PC-9 (cell line): Measurements from ENCODE around the gene G3BP1. TPM values are rescaled to one million over a fixed set of nuclear protein-coding genes. Genes with fewer than 3 reads are reported as not detected.

Experiments
- BruUV-seq: library from RNA; stranded (reverse); fragments of 400-500 nt; replicated peaks from 2 replicates; lab custom pipeline; 2021; lab: Mats Ljungman, UMichigan
- CTCF ChIA-PET: fragments of 300-600 bp; sonication (Branson Sonifier 250); formaldehyde crosslinking; loops from one replicate; lab custom pipeline; 2022; ENCODE audit warnings: antibody characterized with exemption; lab: Charles Lee
- POLR2A ChIA-PET: fragments of 300-600 bp; sonication (Branson Sonifier 250); formaldehyde crosslinking; loops from one replicate; lab custom pipeline; 2022; ENCODE audit warnings: antibody characterized with exemption; ENCODE audit not compliant: unreplicated experiment; lab: Charles Lee
- DNase-seq, 2 experiments: peaks; one replicate each; pipeline versions ENCODE4 v3.0.0 to v3.0.0-alpha.2; 2015 to 2022; ENCODE audit warnings: mixed read lengths in 1 of 2
- H2AFZ ChIP-seq: fragments of 200-600 bp; sonication (generic); 2 replicates; pipeline ENCODE4 v1.8.1; 2017; ENCODE audit warnings: antibody characterized with exemption
- H3F3A ChIP-seq: fragments of 200-600 bp; sonication (generic); 2 replicates; pipeline ENCODE4 v1.8.1; 2017; ENCODE audit warnings: antibody characterized with exemption, mild to moderate bottlenecking, low read depth; ENCODE audit not compliant: insufficient read depth
- H3K27ac ChIP-seq: fragments of 200-600 bp; sonication (generic); 2 replicates; pipeline ENCODE4 v1.6.1; 2016; ENCODE audit warnings: mixed run types
- H3K27me3 ChIP-seq: fragments of 200-600 bp; sonication (generic); 2 replicates; pipeline ENCODE4 v1.6.1; 2016; ENCODE audit warnings: low read depth, mixed run types; ENCODE audit not compliant: insufficient read depth
- H3K36me3 ChIP-seq: fragments of 200-600 bp; sonication (generic); 2 replicates; pipeline ENCODE4 v1.6.1; 2016; ENCODE audit warnings: low read depth, mixed run types
- H3K4me1 ChIP-seq: fragments of 200-600 bp; sonication (generic); replicated peaks from 2 replicates; pipeline ENCODE4 v1.6.1; 2016; ENCODE audit warnings: mixed run types; ENCODE audit not compliant: insufficient read depth
- H3K4me2 ChIP-seq: fragments of 200-600 bp; sonication (generic); 2 replicates; pipeline ENCODE4 v1.6.1; 2017; ENCODE audit warnings: mixed run types
- H3K4me3 ChIP-seq: fragments of 200-600 bp; sonication (generic); 2 replicates; pipeline ENCODE4 v1.6.1; 2016; ENCODE audit warnings: mixed run types
- H3K79me2 ChIP-seq: fragments of 200-600 bp; sonication (generic); 2 replicates; pipeline ENCODE4 v1.6.1; 2017; ENCODE audit warnings: low read depth, mixed run types
- H3K9me2 ChIP-seq: fragments of 200-600 bp; sonication (generic); 2 replicates; pipeline ENCODE4 v1.8.1; 2017; ENCODE audit warnings: mild to moderate bottlenecking; ENCODE audit not compliant: insufficient read depth
- H3K9me3 ChIP-seq: fragments of 200-600 bp; sonication (generic); 2 replicates; pipeline ENCODE4 v1.8.1; 2016; ENCODE audit warnings: low read depth; ENCODE audit not compliant: insufficient read depth
- H4K20me1 ChIP-seq: fragments of 200-600 bp; sonication (generic); 2 replicates; pipeline ENCODE4 v1.8.1; 2017; ENCODE audit not compliant: insufficient read depth
- CTCF ChIP-seq: fragments of 200-600 bp; sonication (generic); conservative IDR thresholded peaks from 2 replicates; pipeline ENCODE4 v1.6.1; 2017; ENCODE audit warnings: mixed run types, antibody characterized with exemption, mild to moderate bottlenecking, moderate library complexity
- EZH2 ChIP-seq: fragments of 200-600 bp; sonication (generic); IDR thresholded peaks from 2 replicates; pipeline ENCODE4 v1.8.0; 2017; ENCODE audit warnings: antibody characterized with exemption, low read depth
- intact Hi-C: fragments of 100-400 bp; cut with micrococcal nuclease; formaldehyde crosslinking; loops from one replicate; pipeline ENCODE4 v1.10.0; 2022; ENCODE audit not compliant: unreplicated experiment
- total RNA-seq: library from RNA; stranded (reverse); gene quantifications from 2 replicates; pipeline ENCODE4 v1.2.3, GENCODE V29; 2021

The G3BP1 gene
- total RNA-seq, 1 experiment from 2014 or later: 254 TPM

GRCh38 chr5:151735646-151736045, 36.1 kb upstream of the G3BP1 start:
- TF ChIP-seq CTCF (no peak), EZH2 (no peak)
- intact Hi-C loops: no loop called here
- Histone ChIP-seq H3K36me3 (0 out of 2 replicates have a peak, but pooled peaks cover 3% of the 10 kb centered on the region), H3F3A (0 out of 2 replicates have a peak, but pooled peaks cover 2% of the 10 kb centered on the region), H3K79me2 (no peaks in the 10 kb centered on the region), H3K9me3 (no peaks in the 10 kb centered on the region), H3K4me1 (peaks cover 6% of the 10 kb centered on the region; the same call in 1 of the 2 replicates), H3K4me3 (no peak overlapping the region), H4K20me1 (no peaks in the 10 kb centered on the region), H3K27ac (no peak overlapping the region), H3K9me2 (no peaks in the 10 kb centered on the region), H2AFZ (no peak overlapping the region), H3K27me3 (no peaks in the 10 kb centered on the region), H3K4me2 (no peak overlapping the region)
- BruUV-seq: no TSS peak
- DNase-seq: no peak
- ChIA-PET POLR2A (interaction anchor here (0.7 kb wide), 1 partner anchor 61 kb away, joined by 3 read pairs; no protein-coding TSS in a partner anchor), CTCF (interaction anchor here (0.5 kb wide), 1 partner anchor 30 kb away, joined by 3 read pairs; no protein-coding TSS in a partner anchor)

GRCh38 chr5:151737431-151737830, 34.3 kb upstream of the G3BP1 start:
- no peak overlapping the region for H3K4me2 ChIP-seq
- POLR2A ChIA-PET: no interaction called here
- no peaks in the 10 kb centered on the region for H3K9me3 ChIP-seq
- H3K27me3 ChIP-seq: no peaks in the 10 kb centered on the region
- CTCF ChIA-PET: interaction anchor here (0.5 kb wide), 1 partner anchor 420 kb away, joined by 3 read pairs; no protein-coding TSS in a partner anchor
- DNase-seq: no peak
- no peak overlapping the region for H3K27ac ChIP-seq
- peaks cover 19% of the 10 kb centered on the region for H3F3A ChIP-seq
- H2AFZ ChIP-seq: no peak overlapping the region
- 0 out of 2 replicates have a peak, but pooled peaks cover 9% of the 10 kb centered on the region for H3K36me3 ChIP-seq
- H3K79me2 ChIP-seq: no peaks in the 10 kb centered on the region
- no peak for TF ChIP-seq CTCF
- TF ChIP-seq EZH2: no peak
- BruUV-seq: no TSS peak
- intact Hi-C loops: no loop called here
- H3K9me2 ChIP-seq: no peaks in the 10 kb centered on the region
- peaks cover 14% of the 10 kb centered on the region for H3K4me1 ChIP-seq
- no peak overlapping the region for H3K4me3 ChIP-seq
- no peaks in the 10 kb centered on the region for H4K20me1 ChIP-seq

GRCh38 chr5:151738125-151738848, 33.5 kb upstream of the G3BP1 start:
- ChIA-PET POLR2A (interaction anchor here (0.6 kb wide), 1 partner anchor 29 kb away, joined by 30 read pairs; no protein-coding TSS in a partner anchor), CTCF (no interaction called here)
- peaks cover 15% of the 10 kb centered on the region for H3K4me1 ChIP-seq
- peaks cover 15% of the 10 kb centered on the region; the same call in 1 of the 2 replicates for H3K36me3 ChIP-seq
- intact Hi-C loops: no loop called here
- no peaks in the 10 kb centered on the region for H3K9me3 ChIP-seq
- H3K9me2 ChIP-seq: no peaks in the 10 kb centered on the region
- H3K4me3 ChIP-seq: no peak overlapping the region
- no TSS peak for BruUV-seq
- H3F3A ChIP-seq: peaks cover 21% of the 10 kb centered on the region
- DNase-seq: no peak
- no peaks in the 10 kb centered on the region for H4K20me1 ChIP-seq
- H3K4me2 ChIP-seq: no peak overlapping the region
- H3K27me3 ChIP-seq: no peaks in the 10 kb centered on the region
- H2AFZ ChIP-seq: no peak overlapping the region
- H3K27ac ChIP-seq: no peak overlapping the region
- no peaks in the 10 kb centered on the region for H3K79me2 ChIP-seq
- TF ChIP-seq CTCF (no peak), EZH2 (no peak)
